Gastrocnemius medialis (tissue), 4 donors: Measurements from ENCODE around the gene FOXM1. TPM values are rescaled to one million over a fixed set of nuclear protein-coding genes. Genes with fewer than 3 reads are reported as not detected.
"Not testable (repeated sequence)": the region's sequence is repeated elsewhere in the genome, so short reads cannot be mapped to it uniquely, and the experiment has no call there.

Experiments
- ATAC-seq, 2 donors: fragments of 150-250 bp; one replicate each; pipeline ENCODE4 v1.9.1; 2016
- DNase-seq, 2 donors: peaks; one replicate each; pipeline ENCODE4 v3.0.0-alpha.2; 2019
- H3K27ac ChIP-seq, 4 donors: fragments of 200-600 bp; sonication (generic); 1 replicate in 1 of 4; 2 replicates in 3 of 4; pipeline ENCODE4 v1.5.1; 2016 to 2018; ENCODE audit warnings: mild to moderate bottlenecking in 2 of 4, moderate library complexity in 1 of 4
- H3K27me3 ChIP-seq, 3 donors: fragments of 200-600 bp; sonication (generic) in 2 of 3; 1 replicate in 1 of 3; 2 replicates in 2 of 3; pipeline versions ENCODE4 v1.5.1 to v1.6.0; 2016 to 2019; ENCODE audit warnings: mild to moderate bottlenecking in 1 of 3, moderate library complexity in 1 of 3
- H3K36me3 ChIP-seq, 2 donors: fragments of 200-600 bp; sonication (generic) in 1 of 2; one replicate each; pipeline ENCODE4 v1.5.1; 2017 to 2018
- H3K4me1 ChIP-seq, 2 donors: fragments of 200-600 bp; sonication (generic) in 1 of 2; one replicate each; pipeline ENCODE4 v1.5.1; 2016 to 2017; ENCODE audit warnings: mild to moderate bottlenecking in 2 of 2
- H3K4me3 ChIP-seq, 4 donors: fragments of 200-600 bp; sonication (generic) in 3 of 4; 1 replicate in 1 of 4; 2 replicates in 3 of 4; pipeline ENCODE4 v1.5.1; 2016 to 2019; ENCODE audit warnings: mild to moderate bottlenecking in 2 of 4
- H3K9me3 ChIP-seq, 3 donors: fragments of 200-600 bp; sonication (generic) in 2 of 3; 1 replicate in 1 of 3; 2 replicates in 2 of 3; pipeline ENCODE4 v1.5.1; 2016 to 2019
- CTCF ChIP-seq, 5 experiments: fragments of 450-650 bp in 3 of 5; fragments of 200-600 bp in 2 of 5; sonication (generic) in 2 of 5; IDR thresholded peaks in 4 of 5; conservative IDR thresholded peaks in 1 of 5; 1 replicate in 4 of 5; 2 replicates in 1 of 5; pipeline ENCODE4 v1.5.1; 2016 to 2019; ENCODE audit warnings: antibody characterized with exemption in 5 of 5, mild to moderate bottlenecking in 3 of 5, moderate library complexity in 3 of 5
- POLR2A ChIP-seq, 2 donors: fragments of 450-650 bp; IDR thresholded peaks; one replicate each; pipeline ENCODE4 v1.6.1; 2017; ENCODE audit warnings: antibody characterized with exemption in 2 of 2, mild to moderate bottlenecking in 2 of 2, moderate library complexity in 2 of 2
- in situ Hi-C, 4 donors: fragments of 200-750 bp; cut with MboI; loops; one replicate each; pipeline versions ENCODE4 v1.15.0 to v1.8.0; 2017; ENCODE audit warnings: low sequenced_read_pairs in 4 of 4
- intact Hi-C: fragments of 100-400 bp; cut with DNase I; formaldehyde crosslinking; loops from one replicate; pipeline ENCODE4 v1.15.1; 2023; ENCODE audit warnings: low total_unique reads
- total RNA-seq, 4 donors: library from RNA; depleted of rRNA; stranded (reverse); fragments of >200 nt; gene quantifications; one replicate each; pipeline versions ENCODE4 v1.1.0 to v1.2.3, GENCODE V29; 2016

FOXM1 gene
- total RNA-seq, 4 donors from 2014 or later, result 0.95 to 1.1 TPM; not detected in 2

DNA sequence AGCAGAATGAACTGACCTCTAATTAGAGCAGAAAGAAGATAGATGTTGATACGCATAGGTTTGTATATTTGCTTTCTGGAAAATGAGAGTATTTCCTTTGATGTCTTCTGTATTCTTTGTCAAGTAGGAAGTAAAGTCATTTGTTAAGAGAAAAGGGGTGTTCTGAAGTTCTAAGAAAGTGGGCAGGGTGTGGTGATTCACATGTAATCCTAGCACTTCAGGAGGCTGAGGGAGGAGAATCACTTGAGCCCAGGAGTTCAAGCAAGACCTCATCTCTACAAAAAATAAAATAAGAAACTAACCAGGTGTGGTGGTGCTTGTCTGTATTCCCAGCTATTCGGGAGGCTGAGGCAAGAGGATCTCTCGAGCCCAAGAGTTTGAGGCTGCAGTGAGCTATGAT lies 2.9 kb upstream of the FOXM1 start:
- Histone ChIP-seq H3K4me1 (peaks cover 0 to 11% of the 10 kb centered on the region in 2 donors), H3K4me3 (no peak overlapping the region), H3K9me3 (no peaks in the 10 kb centered on the region), H3K27me3 (no peaks in the 10 kb centered on the region), H3K27ac (no peak overlapping the region), H3K36me3 (no peaks in the 10 kb centered on the region)
- intact Hi-C loops (no loop called here), in situ Hi-C loops (loop anchor here (5.0 to 25.0 kb wide), 4 partner anchors 65 to 157 kb away; no protein-coding TSS in a partner anchor)
- TF ChIP-seq CTCF (IDR thresholded peaks at IDR 0.05 in 4 of 5, conservative IDR thresholded peaks at IDR 0.05 in 1 of 5) (no peak), POLR2A (IDR thresholded peaks at IDR 0.05) (no peak)
- DNase-seq, result no peak
- no peak for ATAC-seq

- no peaks in the 10 kb centered on the region for H3K36me3 ChIP-seq
- in situ Hi-C loops (loop anchor here in 1 of 4 donors (25.0 kb wide), 1 partner anchor 159 kb away; no protein-coding TSS in a partner anchor), intact Hi-C loops (loop anchor here (1.0 kb wide), 1 partner anchor 12 kb away; the partner anchor contains the start of gene TULP3)
- H3K4me3 ChIP-seq, result peak overlapping the region; percentile 75 to 95 (median 91)
- peaks cover 0 to 11% of the 10 kb centered on the region in 2 donors for H3K4me1 ChIP-seq
- no peaks in the 10 kb centered on the region for H3K27me3 ChIP-seq
- TF ChIP-seq CTCF (IDR thresholded peaks at IDR 0.05 in 4 of 5, conservative IDR thresholded peaks at IDR 0.05 in 1 of 5), result no peak
- TF ChIP-seq POLR2A (IDR thresholded peaks at IDR 0.05), result no peak
- H3K9me3 ChIP-seq, result no peaks in the 10 kb centered on the region
- ATAC-seq (no peak), DNase-seq (no peak)
- peak overlapping the region in 3 of 4 donors; percentile 86 to 87 (median 87) for H3K27ac ChIP-seq
Observed at GRCh38 chr12:2877953-2878732, 1.2 kb upstream of the FOXM1 start.

DNA sequence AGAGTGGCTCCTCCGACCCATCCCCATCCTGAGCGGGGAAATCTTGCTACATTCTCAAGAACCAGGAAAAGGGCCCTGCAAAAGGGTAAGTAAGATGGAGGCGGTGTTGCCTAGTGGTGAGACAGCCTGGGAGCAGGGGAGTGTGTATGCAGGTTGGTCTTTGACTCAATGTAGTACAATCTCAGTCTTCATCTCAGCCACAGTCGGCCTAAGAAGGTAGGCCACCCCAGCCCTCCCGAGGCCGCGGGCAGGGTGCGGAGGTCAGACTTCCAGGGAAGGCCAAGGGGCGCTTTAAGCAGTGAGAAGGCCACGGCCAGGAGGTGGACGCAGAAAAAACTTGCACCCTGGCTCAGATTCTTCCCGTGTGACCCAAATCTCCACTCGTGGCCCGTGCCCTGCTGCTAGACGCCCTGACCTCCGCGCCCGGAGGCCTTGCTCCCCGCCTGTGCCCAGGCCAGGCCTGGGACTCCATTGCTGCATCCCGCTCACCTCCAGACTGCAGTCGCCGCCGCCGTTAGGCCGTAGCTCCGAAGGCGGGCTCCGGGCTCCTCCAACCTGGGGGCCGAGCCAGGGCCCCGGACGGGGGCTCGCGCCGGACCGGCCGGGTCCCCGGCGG lies 435 bp downstream of the FOXM1 start:
- in situ Hi-C loops, result loop anchor here in 1 of 4 donors (25.0 kb wide), 1 partner anchor 161 kb away; no protein-coding TSS in a partner anchor

GRCh38 chr12:2868986-2869632 lies 7.9 kb downstream of the FOXM1 start:
- H3K27me3 ChIP-seq, DNase-seq, H3K36me3 ChIP-seq, H3K4me3 ChIP-seq, H3K27ac ChIP-seq, H3K4me1 ChIP-seq, ATAC-seq, in situ Hi-C loops, intact Hi-C loops, H3K9me3 ChIP-seq: not testable (repeated sequence)

More for the DNA sequence above, 435 bp downstream of the FOXM1 start:
- intact Hi-C loops, result loop anchor here (1.0 kb wide), 1 partner anchor 14 kb away; the partner anchor contains the start of gene TULP3
- H3K4me3 ChIP-seq, result peak overlapping the region; percentile 75 to 95 (median 91)
- no peak for DNase-seq
- no peaks in the 10 kb centered on the region for H3K9me3 ChIP-seq
- ATAC-seq, result no peak
- no peaks in the 10 kb centered on the region for H3K36me3 ChIP-seq
- H3K27me3 ChIP-seq, result no peaks in the 10 kb centered on the region
- TF ChIP-seq CTCF (IDR thresholded peaks at IDR 0.05 in 4 of 5, conservative IDR thresholded peaks at IDR 0.05 in 1 of 5) (no peak), POLR2A (IDR thresholded peaks at IDR 0.05) (no peak)
- H3K4me1 ChIP-seq, result peaks cover 0 to 11% of the 10 kb centered on the region in 2 donors
- peak overlapping the region in 3 of 4 donors; percentile 86 to 87 (median 87) for H3K27ac ChIP-seq
